Measurements from ENCODE around the gene C1orf21. TPM values are rescaled to one million over a fixed set of nuclear protein-coding genes. Genes with fewer than 3 reads are reported as not detected.

The C1orf21 gene
- total RNA-seq, 2 donors from 2014 or later, result 3.0 to 4.6 TPM

GRCh38 chr1:184425449-184426277 lies 38.8 kb downstream of the C1orf21 start:
- Mint-ChIP-seq H3K27ac (no peak overlapping the region), H3K36me3 (ENCODE audit: insufficient read depth in 2 of 2) (no peaks in the 10 kb centered on the region), H3K4me1 (ENCODE audit: low read depth) (no peaks in the 10 kb centered on the region), H3K9me3 (no peaks in the 10 kb centered on the region), H3K27me3 (ENCODE audit: low read depth) (peaks cover 6% of the 10 kb centered on the region), H3K4me3 (no peak overlapping the region)
- no peak for ATAC-seq (replicated peaks in 1 of 2)
- no peak for DNase-seq

- Mint-ChIP-seq H3K36me3 (ENCODE audit: insufficient read depth in 2 of 2) (no peaks in the 10 kb centered on the region), H3K27me3 (ENCODE audit: low read depth) (peaks cover 6% of the 10 kb centered on the region), H3K4me3 (no peak overlapping the region), H3K4me1 (ENCODE audit: low read depth) (no peaks in the 10 kb centered on the region), H3K27ac (no peak overlapping the region), H3K9me3 (no peaks in the 10 kb centered on the region)
- no peak for ATAC-seq (replicated peaks in 1 of 2)
- no peak for DNase-seq
These were observed 39.4 kb downstream of the C1orf21 start for GRCh38 chr1:184426278-184426674.

- no peaks in the 10 kb centered on the region for H3K9me3 Mint-ChIP-seq
- H3K4me3 Mint-ChIP-seq, result no peak overlapping the region
- no peak overlapping the region for H3K27ac Mint-ChIP-seq
- DNase-seq (no peak), ATAC-seq (replicated peaks in 1 of 2) (no peak)
- no peaks in the 10 kb centered on the region for H3K36me3 Mint-ChIP-seq (ENCODE audit: insufficient read depth in 2 of 2)
- peaks cover 14% of the 10 kb centered on the region for H3K27me3 Mint-ChIP-seq (ENCODE audit: low read depth)
- H3K4me1 Mint-ChIP-seq (ENCODE audit: low read depth), result no peaks in the 10 kb centered on the region
These were observed 40.9 kb downstream of the C1orf21 start for GRCh38 chr1:184427722-184428121.

- H3K4me1 Mint-ChIP-seq (ENCODE audit: low read depth), result no peaks in the 10 kb centered on the region
- H3K27me3 Mint-ChIP-seq (ENCODE audit: low read depth), result peaks cover 14% of the 10 kb centered on the region
- DNase-seq (no peak), ATAC-seq (replicated peaks in 1 of 2) (no peak)
- H3K4me3 Mint-ChIP-seq, result no peak overlapping the region
- no peak overlapping the region for H3K27ac Mint-ChIP-seq
- no peaks in the 10 kb centered on the region for H3K9me3 Mint-ChIP-seq
- no peaks in the 10 kb centered on the region for H3K36me3 Mint-ChIP-seq (ENCODE audit: insufficient read depth in 2 of 2)
These were observed 41.8 kb downstream of the C1orf21 start for GRCh38 chr1:184428604-184429003.

- Mint-ChIP-seq H3K36me3 (ENCODE audit: insufficient read depth in 2 of 2) (no peaks in the 10 kb centered on the region), H3K27me3 (ENCODE audit: low read depth) (peaks cover 14% of the 10 kb centered on the region), H3K27ac (no peak overlapping the region), H3K4me1 (ENCODE audit: low read depth) (no peaks in the 10 kb centered on the region), H3K4me3 (no peak overlapping the region), H3K9me3 (no peaks in the 10 kb centered on the region)
- no peak for DNase-seq
- no peak for ATAC-seq (replicated peaks in 1 of 2)
These were observed 42.5 kb downstream of the C1orf21 start for GRCh38 chr1:184429335-184429734.

- Mint-ChIP-seq H3K36me3 (ENCODE audit: insufficient read depth in 2 of 2) (no peaks in the 10 kb centered on the region), H3K4me1 (ENCODE audit: low read depth) (no peaks in the 10 kb centered on the region), H3K4me3 (no peak overlapping the region), H3K27ac (no peak overlapping the region), H3K27me3 (ENCODE audit: low read depth) (peaks cover 8% of the 10 kb centered on the region), H3K9me3 (no peaks in the 10 kb centered on the region)
- DNase-seq, result no peak
- no peak for ATAC-seq (replicated peaks in 1 of 2)
These were observed 47.2 kb downstream of the C1orf21 start for GRCh38 chr1:184433956-184434502.

- Mint-ChIP-seq H3K9me3 (no peaks in the 10 kb centered on the region), H3K4me1 (ENCODE audit: low read depth) (no peaks in the 10 kb centered on the region), H3K36me3 (ENCODE audit: insufficient read depth in 2 of 2) (no peaks in the 10 kb centered on the region), H3K27me3 (ENCODE audit: low read depth) (no peaks in the 10 kb centered on the region), H3K4me3 (no peak overlapping the region), H3K27ac (no peak overlapping the region)
- DNase-seq (no peak), ATAC-seq (replicated peaks in 1 of 2) (no peak)
These were observed 50.5 kb downstream of the C1orf21 start for GRCh38 chr1:184437291-184437690.

- DNase-seq (no peak), ATAC-seq (replicated peaks in 1 of 2) (no peak)
- Mint-ChIP-seq H3K36me3 (ENCODE audit: insufficient read depth in 2 of 2) (no peaks in the 10 kb centered on the region), H3K4me1 (ENCODE audit: low read depth) (no peaks in the 10 kb centered on the region), H3K27ac (no peak overlapping the region), H3K9me3 (no peaks in the 10 kb centered on the region), H3K27me3 (ENCODE audit: low read depth) (no peaks in the 10 kb centered on the region), H3K4me3 (no peak overlapping the region)
These were observed 51.5 kb downstream of the C1orf21 start for GRCh38 chr1:184438363-184438762.

- no peaks in the 10 kb centered on the region for H3K27me3 Mint-ChIP-seq (ENCODE audit: low read depth)
- ATAC-seq (replicated peaks in 1 of 2) (no peak), DNase-seq (no peak)
- H3K36me3 Mint-ChIP-seq (ENCODE audit: insufficient read depth in 2 of 2), result no peaks in the 10 kb centered on the region
- no peaks in the 10 kb centered on the region for H3K9me3 Mint-ChIP-seq
- H3K4me1 Mint-ChIP-seq (ENCODE audit: low read depth), result no peaks in the 10 kb centered on the region
- H3K27ac Mint-ChIP-seq, result no peak overlapping the region
- no peak overlapping the region for H3K4me3 Mint-ChIP-seq
These were observed 55.4 kb downstream of the C1orf21 start for GRCh38 chr1:184442260-184442659.

GRCh38 chr1:184443201-184443600 lies 56.4 kb downstream of the C1orf21 start:
- H3K27me3 Mint-ChIP-seq (ENCODE audit: low read depth), result no peaks in the 10 kb centered on the region
- no peaks in the 10 kb centered on the region for H3K4me1 Mint-ChIP-seq (ENCODE audit: low read depth)
- ATAC-seq (replicated peaks in 1 of 2), result no peak
- H3K27ac Mint-ChIP-seq, result no peak overlapping the region
- no peak overlapping the region for H3K4me3 Mint-ChIP-seq
- no peaks in the 10 kb centered on the region for H3K9me3 Mint-ChIP-seq
- H3K36me3 Mint-ChIP-seq (ENCODE audit: insufficient read depth in 2 of 2), result no peaks in the 10 kb centered on the region
- DNase-seq, result no peak

- no peaks in the 10 kb centered on the region for H3K9me3 Mint-ChIP-seq
- H3K27ac Mint-ChIP-seq, result no peak overlapping the region
- H3K4me3 Mint-ChIP-seq, result no peak overlapping the region
- H3K4me1 Mint-ChIP-seq (ENCODE audit: low read depth), result no peaks in the 10 kb centered on the region
- DNase-seq (no peak), ATAC-seq (replicated peaks in 1 of 2) (no peak)
- no peaks in the 10 kb centered on the region for H3K36me3 Mint-ChIP-seq (ENCODE audit: insufficient read depth in 2 of 2)
- H3K27me3 Mint-ChIP-seq (ENCODE audit: low read depth), result no peaks in the 10 kb centered on the region
These were observed 56.8 kb downstream of the C1orf21 start for GRCh38 chr1:184443624-184444023.

- H3K4me3 Mint-ChIP-seq, result no peak overlapping the region
- no peak for DNase-seq
- no peaks in the 10 kb centered on the region for H3K4me1 Mint-ChIP-seq (ENCODE audit: low read depth)
- ATAC-seq (replicated peaks in 1 of 2), result no peak
- H3K9me3 Mint-ChIP-seq, result no peaks in the 10 kb centered on the region
- no peaks in the 10 kb centered on the region for H3K36me3 Mint-ChIP-seq (ENCODE audit: insufficient read depth in 2 of 2)
- no peaks in the 10 kb centered on the region for H3K27me3 Mint-ChIP-seq (ENCODE audit: low read depth)
- no peak overlapping the region for H3K27ac Mint-ChIP-seq
These were observed 59.2 kb downstream of the C1orf21 start for GRCh38 chr1:184445997-184446396.

GRCh38 chr1:184447651-184448185 lies 60.9 kb downstream of the C1orf21 start:
- Mint-ChIP-seq H3K9me3 (no peaks in the 10 kb centered on the region), H3K36me3 (ENCODE audit: insufficient read depth in 2 of 2) (no peaks in the 10 kb centered on the region), H3K4me1 (ENCODE audit: low read depth) (no peaks in the 10 kb centered on the region), H3K4me3 (no peak overlapping the region), H3K27me3 (ENCODE audit: low read depth) (no peaks in the 10 kb centered on the region), H3K27ac (no peak overlapping the region)
- no peak for DNase-seq
- no peak for ATAC-seq (replicated peaks in 1 of 2)

- no peak for DNase-seq
- ATAC-seq (replicated peaks in 1 of 2), result no peak
- no peaks in the 10 kb centered on the region for H3K36me3 Mint-ChIP-seq (ENCODE audit: insufficient read depth in 2 of 2)
- no peak overlapping the region for H3K4me3 Mint-ChIP-seq
- no peaks in the 10 kb centered on the region for H3K27me3 Mint-ChIP-seq (ENCODE audit: low read depth)
- H3K4me1 Mint-ChIP-seq (ENCODE audit: low read depth), result no peaks in the 10 kb centered on the region
- H3K9me3 Mint-ChIP-seq, result no peaks in the 10 kb centered on the region
- no peak overlapping the region for H3K27ac Mint-ChIP-seq
These were observed 63.1 kb downstream of the C1orf21 start for GRCh38 chr1:184449916-184450315.
